HUES64 (cell line): Measurements from ENCODE around the gene CADPS.

Experiments
- H3K27ac ChIP-seq: 2 replicates; pipeline ENCODE4 v1.7.0; 2013; ENCODE audit warnings: low read depth, low read length, inconsistent platforms
- H3K27me3 ChIP-seq: 2 replicates; pipeline ENCODE4 v1.6.1; 2013; ENCODE audit warnings: mild to moderate bottlenecking, low read length; ENCODE audit not compliant: insufficient read depth
- H3K36me3 ChIP-seq: 2 replicates; pipeline ENCODE4 v1.6.1; 2013; ENCODE audit warnings: mild to moderate bottlenecking, low read length; ENCODE audit not compliant: insufficient read depth
- H3K4me1 ChIP-seq: 2 replicates; pipeline ENCODE4 v1.6.1; 2013; ENCODE audit warnings: mild to moderate bottlenecking, low read length, moderate library complexity; ENCODE audit not compliant: insufficient read depth
- H3K4me3 ChIP-seq: 2 replicates; pipeline ENCODE4 v1.5.1; 2013; ENCODE audit warnings: mild to moderate bottlenecking, low read length, moderate library complexity
- H3K9ac ChIP-seq: 2 replicates; pipeline ENCODE4 v1.6.1; 2013; ENCODE audit warnings: mild to moderate bottlenecking, low read depth, low read length
- H3K9me3 ChIP-seq: 2 replicates; pipeline ENCODE4 v1.6.1; 2013; ENCODE audit warnings: low read depth, low read length; ENCODE audit not compliant: insufficient read depth
- WGBS: fragments of 150-250, 120-280 bp; methylation state at CpG from one replicate; pipeline ENCODE4 v1.1.7; 2013; ENCODE audit warnings: missing lambda C conversion rate; 5-methylcytosine and 5-hydroxymethylcytosine counted together

The CADPS gene

GRCh38 chr3:62379321-62379798 lies 495.9 kb downstream of the CADPS start:
- 0 out of 2 replicates have a peak, but pooled peaks cover 4% of the 10 kb centered on the region for H3K9me3 ChIP-seq
- under 1% methylated on average over 21 of the region's 21 CpGs for WGBS
- H3K9ac ChIP-seq: no peak overlapping the region
- H3K36me3 ChIP-seq: no peaks in the 10 kb centered on the region
- H3K4me3 ChIP-seq: no peak overlapping the region; the same call in 1 of the 2 replicates
- H3K4me1 ChIP-seq: peaks cover 46% of the 10 kb centered on the region
- no peak overlapping the region for H3K27ac ChIP-seq
- peaks cover 93% of the 10 kb centered on the region for H3K27me3 ChIP-seq

- 3% methylated on average over 12 of the region's 14 CpGs for WGBS
- H3K9me3 ChIP-seq: 0 out of 2 replicates have a peak, but pooled peaks cover 4% of the 10 kb centered on the region
- peak overlapping the region; percentile 36 for H3K4me3 ChIP-seq
- peaks cover 98% of the 10 kb centered on the region for H3K27me3 ChIP-seq
- no peak overlapping the region for H3K9ac ChIP-seq
- H3K36me3 ChIP-seq: no peaks in the 10 kb centered on the region
- H3K27ac ChIP-seq: no peak overlapping the region
- peaks cover 50% of the 10 kb centered on the region for H3K4me1 ChIP-seq
These were observed 496.3 kb downstream of the CADPS start for GRCh38 chr3:62378921-62379320.

- WGBS: 1% methylated on average over 29 of the region's 29 CpGs
- peaks cover 55% of the 10 kb centered on the region for H3K4me1 ChIP-seq
- H3K27ac ChIP-seq: no peak overlapping the region
- peak overlapping the region; percentile 36 for H3K4me3 ChIP-seq
- H3K9ac ChIP-seq: no peak overlapping the region
- H3K36me3 ChIP-seq: no peaks in the 10 kb centered on the region
- H3K9me3 ChIP-seq: 0 out of 2 replicates have a peak, but pooled peaks cover 4% of the 10 kb centered on the region
- H3K27me3 ChIP-seq: peaks cover 99% of the 10 kb centered on the region
These were observed 496.9 kb downstream of the CADPS start for GRCh38 chr3:62378311-62378789.

- H3K9me3 ChIP-seq: 0 out of 2 replicates have a peak, but pooled peaks cover 4% of the 10 kb centered on the region
- no peaks in the 10 kb centered on the region for H3K36me3 ChIP-seq
- no peak overlapping the region for H3K27ac ChIP-seq
- no peak overlapping the region for H3K4me3 ChIP-seq
- H3K9ac ChIP-seq: no peak overlapping the region
- H3K27me3 ChIP-seq: peaks cover 100% of the 10 kb centered on the region
- 6% methylated on average over 62 of the region's 65 CpGs for WGBS
- H3K4me1 ChIP-seq: peaks cover 55% of the 10 kb centered on the region
These were observed 498.0 kb downstream of the CADPS start for GRCh38 chr3:62376906-62377877.

GRCh38 chr3:62376454-62376720 lies 498.8 kb downstream of the CADPS start:
- H3K36me3 ChIP-seq: no peaks in the 10 kb centered on the region
- no peak overlapping the region for H3K27ac ChIP-seq
- 0 out of 2 replicates have a peak, but pooled peaks cover 1% of the 10 kb centered on the region for H3K9me3 ChIP-seq
- H3K4me3 ChIP-seq: no peak overlapping the region
- 48% methylated on average over 3 of the region's 3 CpGs for WGBS
- no peak overlapping the region for H3K9ac ChIP-seq
- H3K27me3 ChIP-seq: peaks cover 100% of the 10 kb centered on the region
- peaks cover 56% of the 10 kb centered on the region for H3K4me1 ChIP-seq

- Histone ChIP-seq H3K4me1 (peaks cover 61% of the 10 kb centered on the region), H3K27ac (no peak overlapping the region), H3K9ac (no peak overlapping the region), H3K27me3 (peaks cover 100% of the 10 kb centered on the region), H3K4me3 (no peak overlapping the region), H3K36me3 (no peaks in the 10 kb centered on the region), H3K9me3 (no peaks in the 10 kb centered on the region)
- 4% methylated on average over 9 of the region's 14 CpGs for WGBS
These were observed 499.4 kb downstream of the CADPS start for GRCh38 chr3:62375655-62376453.

- H3K4me1 ChIP-seq: peaks cover 70% of the 10 kb centered on the region
- H3K36me3 ChIP-seq: no peaks in the 10 kb centered on the region
- H3K4me3 ChIP-seq: peak overlapping the region; percentile 36
- WGBS: 2% methylated on average over 30 of the region's 30 CpGs
- no peak overlapping the region for H3K9ac ChIP-seq
- no peaks in the 10 kb centered on the region for H3K9me3 ChIP-seq
- peaks cover 100% of the 10 kb centered on the region for H3K27me3 ChIP-seq
- H3K27ac ChIP-seq: no peak overlapping the region
These were observed 500.6 kb downstream of the CADPS start for GRCh38 chr3:62374341-62375218.

- no peak overlapping the region for H3K9ac ChIP-seq
- H3K9me3 ChIP-seq: no peaks in the 10 kb centered on the region
- H3K27ac ChIP-seq: no peak overlapping the region
- peaks cover 100% of the 10 kb centered on the region for H3K27me3 ChIP-seq
- peaks cover 68% of the 10 kb centered on the region for H3K4me1 ChIP-seq
- 1% methylated on average over 47 of the region's 47 CpGs for WGBS
- peak overlapping the region; percentile 36 for H3K4me3 ChIP-seq
- H3K36me3 ChIP-seq: no peaks in the 10 kb centered on the region
These were observed 501.4 kb downstream of the CADPS start for GRCh38 chr3:62373714-62374333.

- Histone ChIP-seq H3K4me3 (peak within 1 kb of the TSS; percentile 36), H3K27ac (no peak within 1 kb of the TSS), H3K9me3 (no peaks in the 10 kb centered on the region), H3K9ac (no peak within 1 kb of the TSS), H3K36me3 (no peaks in the 10 kb centered on the region), H3K4me1 (peaks cover 63% of the 10 kb centered on the region), H3K27me3 (peaks cover 100% of the 10 kb centered on the region)
- whole genome bisulfite sequencing: under 1% methylated on average over 28 of the region's 28 CpGs
These were observed 502.0 kb downstream of the CADPS start, which contains the start of gene FEZF2 for GRCh38 chr3:62373215-62373614. TSS of gene FEZF2 (minus strand) at chr3:62373550. CDS start at chr3:62372868, 682 bp downstream.

- H3K4me1 ChIP-seq: peaks cover 60% of the 10 kb centered on the region
These were observed 502.6 kb downstream of the CADPS start for GRCh38 chr3:62372621-62373041.

More at GRCh38 chr3:62372621-62373041, 502.6 kb downstream of the CADPS start:
- Histone ChIP-seq H3K27me3 (peaks cover 100% of the 10 kb centered on the region), H3K4me3 (peak overlapping the region; percentile 36), H3K9ac (no peak overlapping the region), H3K36me3 (no peaks in the 10 kb centered on the region), H3K27ac (no peak overlapping the region), H3K9me3 (no peaks in the 10 kb centered on the region)
- 1% methylated on average over 30 of the region's 30 CpGs for WGBS
